Neuronal stem cell (in vitro differentiated cells): ENCODE measurements around the gene MCHR1.
A peak's percentile ranks its signal among the peaks of the same experiment; 100 is the strongest.

ENCODE experiments used
- DNase-seq: peaks from one replicate; pipeline ENCODE4 v3.0.0-alpha.2; 2013; ENCODE audit warnings: low spot score
- H2AFZ ChIP-seq: one replicate; pipeline ENCODE4 v1.6.1; 2013; ENCODE audit warnings: mild to moderate bottlenecking, low read length, inconsistent platforms
- H2AK5ac ChIP-seq: 2 replicates; pipeline ENCODE4 v1.6.1; 2013; ENCODE audit warnings: low read depth, mild to moderate bottlenecking, inconsistent platforms, low read length, moderate library complexity, mixed read lengths
- H2BK120ac ChIP-seq: 2 replicates; pipeline ENCODE4 v1.6.1; 2013; ENCODE audit warnings: low read depth, mild to moderate bottlenecking, inconsistent platforms, low read length, moderate library complexity, mixed read lengths
- H2BK12ac ChIP-seq: one replicate; pipeline ENCODE4 v1.6.1; 2013; ENCODE audit warnings: low read length, inconsistent platforms
- H2BK15ac ChIP-seq: 2 replicates; pipeline ENCODE4 v1.6.1; 2013; ENCODE audit warnings: mild to moderate bottlenecking, low read length, inconsistent platforms, mixed read lengths
- H2BK5ac ChIP-seq: one replicate; pipeline ENCODE4 v1.6.1; 2013; ENCODE audit warnings: inconsistent platforms, mild to moderate bottlenecking, low read length, moderate library complexity
- H3K14ac ChIP-seq: one replicate; pipeline ENCODE4 v1.6.1; 2013; ENCODE audit warnings: low read length, inconsistent platforms
- H3K18ac ChIP-seq: 2 replicates; pipeline ENCODE4 v1.6.1; 2013; ENCODE audit warnings: low read length, inconsistent platforms
- H3K23ac ChIP-seq: 2 replicates; pipeline ENCODE4 v1.6.1; 2013; ENCODE audit warnings: low read depth, mild to moderate bottlenecking, mixed read lengths, low read length, inconsistent platforms; ENCODE audit not compliant: poor library complexity
- H3K27ac ChIP-seq: replicated peaks from 3 replicates; pipeline ENCODE4 v1.5.1; 2013; ENCODE audit warnings: low read length, inconsistent platforms
- H3K27me3 ChIP-seq, 3 experiments: 2 replicates each; pipeline ENCODE4 v1.6.1; 2013; ENCODE audit warnings: low read length in 3 of 3, mild to moderate bottlenecking in 2 of 3, inconsistent platforms in 1 of 3, low read depth in 1 of 3, mixed read lengths in 1 of 3, moderate library complexity in 1 of 3; ENCODE audit not compliant: control insufficient read depth in 3 of 3, insufficient read depth in 3 of 3
- H3K36me3 ChIP-seq, 2 donors: replicated peaks in 1 of 2; 2 replicates each; pipeline ENCODE4 v1.6.1; 2013; ENCODE audit warnings: low read length in 2 of 2; ENCODE audit not compliant: control insufficient read depth in 2 of 2, insufficient read depth in 2 of 2
- H3K4ac ChIP-seq: 2 replicates; pipeline ENCODE4 v1.6.1; 2013; ENCODE audit warnings: inconsistent platforms, mild to moderate bottlenecking, low read length, moderate library complexity
- H3K4me1 ChIP-seq, 2 donors: 1 replicate in 1 of 2; 2 replicates in 1 of 2; pipeline ENCODE4 v1.6.1; 2013; ENCODE audit warnings: low read length in 2 of 2, low read depth in 1 of 2; ENCODE audit not compliant: control insufficient read depth in 2 of 2, insufficient read depth in 1 of 2
- H3K4me2 ChIP-seq: one replicate; pipeline ENCODE4 v1.6.1; 2013; ENCODE audit warnings: mild to moderate bottlenecking, low read length, inconsistent platforms; ENCODE audit not compliant: insufficient read depth, poor library complexity, severe bottlenecking
- H3K4me3 ChIP-seq, 2 donors: 2 replicates each; pipeline ENCODE4 v1.5.1; 2013; ENCODE audit warnings: low read length in 2 of 2, mild to moderate bottlenecking in 2 of 2, inconsistent platforms in 1 of 2, moderate library complexity in 1 of 2
- H3K79me1 ChIP-seq: one replicate; pipeline ENCODE4 v1.6.1; 2013; ENCODE audit warnings: low read depth, mild to moderate bottlenecking, inconsistent platforms, low read length, moderate library complexity
- H3K9ac ChIP-seq: one replicate; pipeline ENCODE4 v1.6.1; 2013; ENCODE audit warnings: mild to moderate bottlenecking, low read depth, low read length, inconsistent platforms; ENCODE audit not compliant: poor library complexity
- H3K9me3 ChIP-seq, 2 donors: replicated peaks in 1 of 2; 2 replicates each; pipeline versions ENCODE3 to v1.6.1; 2013; ENCODE audit warnings: low read length in 2 of 2, mild to moderate bottlenecking in 2 of 2, inconsistent platforms in 1 of 2, low read depth in 1 of 2, mixed read lengths in 1 of 2, moderate library complexity in 1 of 2; ENCODE audit not compliant: control insufficient read depth in 2 of 2, insufficient read depth in 1 of 2
- H4K8ac ChIP-seq: one replicate; pipeline ENCODE4 v1.6.1; 2013; ENCODE audit warnings: low read depth, mild to moderate bottlenecking, inconsistent platforms, low read length, moderate library complexity
- H4K91ac ChIP-seq: one replicate; pipeline ENCODE4 v1.6.1; 2013; ENCODE audit warnings: low read length, low read depth, mild to moderate bottlenecking, inconsistent platforms; ENCODE audit not compliant: poor library complexity
- WGBS, 2 donors: extraction: QIAGEN DNeasy Blood & Tissue Kit; methylation state at CpG; one replicate each; pipeline ENCODE4 v1.1.7; 2013; ENCODE audit warnings: missing lambda C conversion rate in 2 of 2, mixed read lengths in 1 of 2; ENCODE audit not compliant: insufficient read length in 2 of 2, insufficient replicate concordance in 1 of 2; ENCODE audit errors: extremely low coverage in 2 of 2; 5-methylcytosine and 5-hydroxymethylcytosine counted together

The MCHR1 gene

GRCh38 chr22:40661671-40662070 is 17.6 kb upstream of the MCHR1 start:
- Histone ChIP-seq H3K18ac (no peak overlapping the region), H3K4me2 (no peak overlapping the region), H3K9ac (no peak overlapping the region), H3K9me3 (no peaks in the 10 kb centered on the region), H3K4ac (no peak overlapping the region), H3K36me3 (no peaks in the 10 kb centered on the region), H4K91ac (no peak overlapping the region), H3K79me1 (no peaks in the 10 kb centered on the region), H2AK5ac (no peak overlapping the region), H3K23ac (no peak overlapping the region), H2BK12ac (no peak overlapping the region), H3K27ac (no peak overlapping the region), H2BK5ac (no peak overlapping the region), H3K4me1 (no peaks in the 10 kb centered on the region), H4K8ac (no peak overlapping the region), H2BK15ac (no peak overlapping the region), H3K4me3 (no peak overlapping the region), H2BK120ac (no peak overlapping the region), H3K14ac (no peak overlapping the region), H2AFZ (no peak overlapping the region), H3K27me3 (peaks cover 0 to 8% (median 0%) of the 10 kb centered on the region in 3 experiments)
- WGBS, 2 donors, result no CpG with 5 or more reads among the region's 7 CpGs
- DNase-seq, result no peak

DNA sequence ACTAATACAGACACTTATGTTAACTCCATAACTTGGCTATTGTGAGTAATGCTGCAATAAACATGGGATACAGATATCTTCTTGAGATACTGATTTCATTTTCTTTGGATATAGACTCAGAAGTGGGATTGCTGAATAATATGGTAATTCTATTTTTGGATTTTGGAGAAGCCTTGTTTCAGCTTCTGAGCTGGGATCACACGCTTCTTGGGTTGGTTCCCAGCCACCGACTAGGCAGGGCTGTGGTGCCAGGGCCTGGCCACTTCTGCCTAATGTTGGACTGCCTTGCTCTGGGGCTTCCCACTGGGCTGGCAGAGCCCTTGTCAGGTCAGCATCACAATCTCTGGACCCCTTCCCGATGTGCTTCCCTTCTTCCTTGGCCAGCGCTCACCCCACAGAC is 14.0 kb upstream of the MCHR1 start:
- Histone ChIP-seq H3K27ac (no peak overlapping the region), H2BK12ac (no peak overlapping the region), H3K9ac (no peak overlapping the region), H3K14ac (no peak overlapping the region), H3K4me1 (peaks cover 3 to 9% of the 10 kb centered on the region in 2 donors), H3K36me3 (no peaks in the 10 kb centered on the region), H3K4me3 (no peak overlapping the region), H2BK15ac (no peak overlapping the region), H2BK120ac (no peak overlapping the region), H2AK5ac (no peak overlapping the region), H3K18ac (peak overlapping the region; percentile 50), H3K4ac (no peak overlapping the region), H3K79me1 (no peaks in the 10 kb centered on the region), H4K8ac (no peak overlapping the region), H3K4me2 (no peak overlapping the region), H4K91ac (no peak overlapping the region), H3K27me3 (peaks cover 0 to 6% (median 0%) of the 10 kb centered on the region in 3 experiments), H2AFZ (no peak overlapping the region), H3K9me3 (no peaks in the 10 kb centered on the region), H2BK5ac (no peak overlapping the region), H3K23ac (no peak overlapping the region)
- no peak for DNase-seq
- WGBS, 2 donors, result no CpG with 5 or more reads among the region's 4 CpGs

DNA sequence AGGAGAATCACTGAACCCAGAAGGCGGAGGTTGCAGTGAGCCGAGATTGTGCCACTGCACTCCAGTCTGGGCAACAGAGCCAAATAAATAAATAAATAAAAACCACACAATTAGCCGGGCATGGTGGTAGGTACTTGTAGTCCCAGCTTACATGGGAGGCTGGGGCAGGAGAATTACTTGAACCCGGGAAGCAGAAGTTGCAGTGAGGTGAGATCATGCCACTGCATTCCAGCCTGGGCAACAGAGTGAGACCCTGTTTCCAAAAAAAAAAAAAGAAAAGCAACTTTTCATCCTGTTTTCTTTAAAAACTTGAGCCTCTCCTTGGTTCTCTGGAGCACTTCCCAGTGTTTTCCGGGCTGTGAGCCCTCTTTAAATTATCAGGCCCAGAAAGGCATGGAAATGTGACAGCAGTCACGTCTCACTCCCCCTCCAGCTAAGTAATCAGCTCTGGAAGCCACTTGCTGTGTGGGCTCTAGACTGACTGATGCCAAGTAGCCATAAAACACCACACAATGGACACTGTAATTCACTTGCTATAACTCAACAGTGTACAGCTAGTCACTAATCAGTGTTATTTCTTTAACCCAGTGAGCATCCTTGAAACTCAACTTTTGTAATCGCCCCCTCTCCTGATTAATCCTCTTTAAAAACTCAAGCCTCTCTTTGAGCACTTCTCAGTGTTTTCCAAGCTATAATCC is 13.0 kb upstream of the MCHR1 start:
- no peak overlapping the region for H2AFZ ChIP-seq
- no peak overlapping the region for H3K9ac ChIP-seq
- H2BK15ac ChIP-seq, result no peak overlapping the region
- H3K27ac ChIP-seq, result no peak overlapping the region
- H2BK120ac ChIP-seq, result no peak overlapping the region
- H3K18ac ChIP-seq, result no peak overlapping the region
- no peak overlapping the region for H4K91ac ChIP-seq
- H2BK12ac ChIP-seq, result no peak overlapping the region
- H2AK5ac ChIP-seq, result no peak overlapping the region
- H3K9me3 ChIP-seq, result no peaks in the 10 kb centered on the region
- H3K4me2 ChIP-seq, result no peak overlapping the region
- no peaks in the 10 kb centered on the region for H3K27me3 ChIP-seq
- H3K14ac ChIP-seq, result no peak overlapping the region
- H3K4ac ChIP-seq, result no peak overlapping the region
- peaks cover 3 to 9% of the 10 kb centered on the region in 2 donors for H3K4me1 ChIP-seq
- H3K79me1 ChIP-seq, result no peaks in the 10 kb centered on the region
- H3K23ac ChIP-seq, result no peak overlapping the region
- no peak overlapping the region for H2BK5ac ChIP-seq
- no peak overlapping the region for H4K8ac ChIP-seq
- no CpG with 5 or more reads among the region's 7 CpGs for WGBS, 2 donors
- no peaks in the 10 kb centered on the region for H3K36me3 ChIP-seq
- DNase-seq, result no peak
- H3K4me3 ChIP-seq, result no peak overlapping the region

DNA sequence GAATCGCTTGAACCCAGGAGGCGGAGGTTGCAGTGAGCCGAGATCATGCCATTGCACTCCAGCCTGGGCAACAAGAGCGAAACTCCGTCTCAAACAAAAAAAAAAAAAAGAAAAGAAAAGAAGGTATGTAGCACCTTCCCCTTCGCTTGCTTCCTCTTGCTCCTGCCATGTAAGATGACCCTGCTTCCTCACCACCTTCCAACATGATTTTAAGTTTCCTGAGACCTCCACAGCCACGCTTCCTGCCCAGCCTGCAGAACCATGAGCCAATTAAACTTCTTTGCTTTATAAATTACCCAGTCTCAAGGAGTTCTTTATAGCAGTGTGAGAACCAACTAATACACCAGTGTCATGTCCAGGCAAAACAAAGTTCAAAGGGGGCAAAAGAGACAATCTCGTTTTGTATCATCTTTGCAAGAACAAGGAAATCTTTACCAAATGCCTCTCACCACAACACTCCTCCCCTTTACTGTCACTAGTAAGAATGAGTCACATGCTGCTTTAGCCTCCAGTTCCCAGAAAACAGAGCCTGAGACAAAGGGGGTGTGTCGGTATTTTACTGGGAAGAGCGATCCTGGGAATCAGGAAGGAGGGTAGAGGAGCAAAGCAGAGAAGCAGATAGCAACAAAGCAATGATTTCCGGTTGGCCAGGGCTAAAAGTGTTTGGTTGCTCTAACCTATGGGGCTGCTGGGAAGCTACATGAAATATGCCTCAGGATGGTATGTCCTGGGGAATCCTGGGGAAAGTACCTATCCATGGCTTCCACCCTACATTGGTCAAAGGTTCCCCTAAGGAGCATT is 10.5 kb upstream of the MCHR1 start:
- no peak for DNase-seq
- Histone ChIP-seq H3K9me3 (no peaks in the 10 kb centered on the region), H2BK120ac (no peak overlapping the region), H3K27me3 (no peaks in the 10 kb centered on the region), H3K27ac (no peak overlapping the region), H3K4me3 (no peak overlapping the region), H3K18ac (no peak overlapping the region), H3K36me3 (no peaks in the 10 kb centered on the region), H2BK5ac (no peak overlapping the region), H3K4me2 (no peak overlapping the region), H4K8ac (no peak overlapping the region), H2BK12ac (no peak overlapping the region), H3K4ac (no peak overlapping the region), H2BK15ac (no peak overlapping the region), H4K91ac (no peak overlapping the region), H3K4me1 (peaks cover 3 to 9% of the 10 kb centered on the region in 2 donors), H3K14ac (no peak overlapping the region), H3K23ac (no peak overlapping the region), H3K9ac (no peak overlapping the region), H2AK5ac (no peak overlapping the region), H2AFZ (peak overlapping the region; percentile 86), H3K79me1 (no peaks in the 10 kb centered on the region)
- no CpG with 5 or more reads among the region's 11 CpGs for WGBS, 2 donors
